22Rv1 (cell line): ENCODE data around the gene IL6.

Experiments used
- H3K27ac ChIP-seq: fragments of 450-650 bp; 2 replicates; pipeline ENCODE4 v1.5.1; 2017
- ZFX ChIP-seq: fragments of 450-650 bp; IDR thresholded peaks from 2 replicates; pipeline ENCODE4 v1.6.1; 2017; ENCODE audit warnings: antibody characterized with exemption, borderline replicate concordance
- TF ChIP-seq, protein P1 (sequence below): fragments of 450-650 bp; IDR thresholded peaks from 2 replicates; pipeline ENCODE4 v1.5.1; 2017; ENCODE audit warnings: mild to moderate bottlenecking

IL6 gene

DNA sequence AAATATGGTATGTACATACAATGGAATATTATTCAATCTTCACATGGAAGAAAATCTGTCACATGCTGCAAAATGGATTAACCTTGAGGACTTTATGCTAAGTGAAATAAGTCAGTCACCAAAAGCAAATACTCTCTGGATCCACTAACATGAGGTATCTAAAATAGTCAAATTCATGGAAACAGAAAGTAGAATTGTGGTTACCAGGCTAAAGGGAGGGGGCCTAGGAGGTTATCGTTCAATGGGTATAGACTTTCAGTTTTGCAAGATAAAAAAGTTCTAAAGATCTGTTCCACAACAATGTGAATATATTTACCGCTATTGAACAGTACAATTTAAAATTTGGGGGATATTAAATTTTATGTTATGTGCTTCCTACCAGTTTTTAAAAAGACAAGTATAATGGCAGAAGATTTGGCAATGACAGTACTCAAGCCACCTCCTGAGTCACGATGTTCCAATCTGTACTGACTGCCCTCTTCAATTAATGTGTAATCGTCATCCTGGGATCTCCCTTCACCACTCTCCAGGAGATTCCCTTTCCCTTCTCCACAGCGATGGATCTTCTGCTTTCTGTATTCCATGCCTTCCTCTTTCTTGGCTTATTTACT lies 32.3 kb upstream of the IL6 start:
- TF ChIP-seq ZFX: no peak
- TF ChIP-seq, protein P1, sequence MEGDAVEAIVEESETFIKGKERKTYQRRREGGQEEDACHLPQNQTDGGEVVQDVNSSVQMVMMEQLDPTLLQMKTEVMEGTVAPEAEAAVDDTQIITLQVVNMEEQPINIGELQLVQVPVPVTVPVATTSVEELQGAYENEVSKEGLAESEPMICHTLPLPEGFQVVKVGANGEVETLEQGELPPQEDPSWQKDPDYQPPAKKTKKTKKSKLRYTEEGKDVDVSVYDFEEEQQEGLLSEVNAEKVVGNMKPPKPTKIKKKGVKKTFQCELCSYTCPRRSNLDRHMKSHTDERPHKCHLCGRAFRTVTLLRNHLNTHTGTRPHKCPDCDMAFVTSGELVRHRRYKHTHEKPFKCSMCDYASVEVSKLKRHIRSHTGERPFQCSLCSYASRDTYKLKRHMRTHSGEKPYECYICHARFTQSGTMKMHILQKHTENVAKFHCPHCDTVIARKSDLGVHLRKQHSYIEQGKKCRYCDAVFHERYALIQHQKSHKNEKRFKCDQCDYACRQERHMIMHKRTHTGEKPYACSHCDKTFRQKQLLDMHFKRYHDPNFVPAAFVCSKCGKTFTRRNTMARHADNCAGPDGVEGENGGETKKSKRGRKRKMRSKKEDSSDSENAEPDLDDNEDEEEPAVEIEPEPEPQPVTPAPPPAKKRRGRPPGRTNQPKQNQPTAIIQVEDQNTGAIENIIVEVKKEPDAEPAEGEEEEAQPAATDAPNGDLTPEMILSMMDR: no peak
- H3K27ac ChIP-seq: no peak overlapping the region

DNA sequence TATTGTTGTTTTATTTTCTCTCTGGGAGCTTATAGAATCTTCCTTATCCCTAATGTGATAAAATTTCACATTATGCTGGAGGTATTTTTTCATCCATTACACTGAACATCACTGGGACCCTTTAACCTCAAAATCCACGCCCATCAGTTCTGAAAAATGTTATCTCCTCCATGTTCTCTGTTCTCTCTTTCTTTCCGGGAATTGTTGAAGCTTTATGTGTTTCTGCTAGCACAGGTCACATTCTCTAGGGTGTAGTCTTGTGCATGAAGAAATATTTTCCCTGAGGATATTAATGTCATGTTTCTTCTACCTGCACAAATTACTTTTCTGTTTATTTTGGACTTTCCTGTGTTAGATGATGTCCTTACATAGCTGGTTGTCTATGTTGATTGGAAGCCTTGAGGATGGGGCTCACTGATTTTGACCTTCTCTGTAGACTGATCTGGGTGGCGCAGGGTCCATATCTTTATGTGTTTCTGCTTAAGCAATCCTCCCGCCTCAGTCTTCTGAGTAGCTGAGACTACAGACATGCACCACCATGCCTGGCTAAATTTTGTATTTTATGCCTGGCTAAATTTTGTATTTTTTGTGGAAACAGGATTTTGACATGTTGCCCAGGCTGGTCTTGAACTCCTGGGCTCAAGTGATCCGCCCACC lies 31.4 kb upstream of the IL6 start:
- no peak for TF ChIP-seq ZFX
- TF ChIP-seq, protein P1: no peak
- no peak overlapping the region for H3K27ac ChIP-seq

DNA sequence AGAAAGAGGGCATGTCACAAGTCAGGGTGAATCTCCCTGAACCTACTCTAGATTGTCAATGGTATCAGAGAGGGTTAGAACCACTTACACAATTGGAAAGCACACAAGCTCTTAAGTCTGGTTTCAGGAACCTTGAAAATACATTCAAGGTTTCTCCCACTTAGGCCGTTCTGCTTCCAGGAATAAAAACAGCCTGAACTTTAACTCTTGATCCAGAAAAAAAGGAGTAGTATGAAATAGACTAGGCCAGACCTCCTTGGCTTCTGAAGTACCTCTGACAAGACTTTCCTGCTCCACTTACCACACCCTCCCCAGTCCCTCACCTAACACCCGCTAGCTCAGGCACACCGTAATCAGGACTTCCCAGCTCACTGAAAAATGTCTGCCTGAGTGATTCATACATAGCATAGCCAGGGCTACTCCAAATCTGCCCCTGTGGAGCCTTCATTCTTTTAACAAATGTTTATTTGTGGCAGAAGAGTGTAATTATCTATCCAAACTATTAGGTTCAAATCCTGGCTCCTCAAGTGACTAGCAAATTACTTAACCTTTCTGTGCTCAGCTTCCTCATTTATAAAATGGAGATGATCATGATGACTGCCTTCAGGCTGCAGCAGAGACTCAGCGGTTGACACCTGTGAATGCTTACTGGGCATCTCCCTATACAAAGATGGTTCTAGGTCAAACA lies 30.3 kb upstream of the IL6 start:
- H3K27ac ChIP-seq: no peak overlapping the region
- TF ChIP-seq, protein P1: no peak
- no peak for TF ChIP-seq ZFX

DNA sequence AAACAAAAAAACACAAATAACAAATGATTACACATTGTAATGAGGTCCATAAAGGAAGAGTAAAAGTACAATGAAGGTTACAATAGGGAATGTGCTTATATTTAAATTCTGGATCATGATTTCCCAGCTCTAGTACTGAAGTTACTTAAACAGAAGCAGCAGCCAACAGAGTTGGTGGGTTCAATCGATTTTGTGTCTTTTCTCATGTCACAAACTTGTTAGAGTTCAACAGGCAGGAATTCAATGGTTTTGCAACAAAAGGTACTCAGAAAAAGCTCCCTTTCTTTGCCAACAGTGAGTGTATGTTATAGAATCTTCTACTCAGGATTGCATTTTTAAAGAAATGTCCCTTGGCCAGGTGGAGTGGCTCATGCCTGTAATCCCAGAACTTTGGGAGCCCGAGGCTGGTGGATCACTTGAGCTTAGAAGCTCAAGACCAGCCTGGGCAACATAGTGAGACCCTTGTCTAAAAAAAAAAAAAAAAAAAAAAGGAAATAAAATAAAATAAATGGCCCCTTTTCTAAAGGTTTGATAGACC lies 29.6 kb upstream of the IL6 start:
- TF ChIP-seq, protein P1: no peak
- TF ChIP-seq ZFX: no peak
- no peak overlapping the region for H3K27ac ChIP-seq

DNA sequence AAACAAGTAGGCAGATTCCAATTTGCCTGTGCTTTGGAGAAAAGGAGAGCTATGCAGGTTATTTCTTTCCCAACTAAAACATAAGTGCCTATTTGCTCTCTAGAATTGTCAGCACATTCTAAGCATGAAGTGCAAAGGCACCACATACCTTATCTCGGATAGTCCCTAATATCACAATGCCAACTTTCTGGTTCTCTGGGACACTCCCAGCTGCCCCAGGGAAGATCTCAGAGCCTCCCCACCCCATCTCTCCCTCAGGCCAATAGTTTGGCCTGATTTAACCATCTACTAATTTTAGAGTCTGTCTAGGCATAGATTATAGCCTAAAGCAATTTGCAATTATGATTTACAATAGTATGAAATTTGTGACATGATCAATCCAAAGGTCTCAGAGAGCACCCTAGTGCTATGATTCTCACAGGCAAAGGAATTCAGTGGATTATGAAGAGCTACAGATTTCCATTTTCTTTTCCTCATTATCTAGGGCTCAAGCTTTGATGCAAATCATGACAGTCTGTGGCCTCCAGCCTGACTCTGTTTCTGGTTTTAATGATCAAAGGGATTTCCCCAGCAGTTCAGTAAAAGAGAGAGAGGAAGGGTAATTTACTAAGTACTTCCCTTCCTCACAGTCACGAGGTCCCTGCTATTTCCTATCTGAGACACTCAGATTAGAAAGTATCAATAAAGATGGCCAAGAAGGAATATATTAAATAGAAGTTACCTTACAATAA lies 29.0 kb upstream of the IL6 start:
- no peak overlapping the region for H3K27ac ChIP-seq
- TF ChIP-seq, protein P1: no peak
- no peak for TF ChIP-seq ZFX

DNA sequence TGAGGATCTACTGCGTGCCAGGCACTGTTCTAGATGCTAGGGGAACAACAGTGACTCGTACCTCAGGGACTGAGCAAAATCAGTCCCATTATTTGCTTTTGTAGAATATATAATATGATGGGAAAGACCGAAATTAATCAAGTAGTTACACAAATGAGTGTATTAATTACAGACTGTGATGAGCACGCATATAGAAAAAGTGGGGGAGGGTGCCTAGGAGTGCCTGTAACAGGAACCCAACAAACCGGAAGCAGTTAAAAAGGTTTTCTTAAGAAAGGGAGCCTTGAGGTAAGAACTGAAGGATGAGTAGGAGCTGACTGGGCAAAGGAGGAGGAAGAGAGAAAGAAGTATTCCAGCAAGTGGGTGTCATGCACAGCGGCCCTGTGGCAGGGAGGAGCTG lies 28.2 kb upstream of the IL6 start:
- TF ChIP-seq, protein P1: no peak
- no peak for TF ChIP-seq ZFX
- H3K27ac ChIP-seq: no peak overlapping the region
